HepG2 (cell line): ENCODE results near the gene CPT1B. TPM values are rescaled to one million over a fixed set of nuclear protein-coding genes. Genes with fewer than 3 reads are reported as not detected.

Experiments used
- ATAC-seq: fragments of 200-7000 bp; cut with Tn5 transposase; 3 replicates; pipeline ENCODE4 v1.9.1; 2020; ENCODE audit warnings: mild to moderate bottlenecking, moderate library complexity
- BruUV-seq: library from RNA; stranded (reverse); fragments of 400-500 nt; replicated peaks from 2 replicates; lab custom pipeline; 2021; lab: Mats Ljungman, UMichigan
- CTCF ChIA-PET: fragments of 300-600 bp; formaldehyde crosslinking; extraction: SDS; loops from one replicate; lab custom pipeline; 2021; ENCODE audit warnings: low total read pairs, inconsistent platforms, low intra/inter-chr PET ratio; lab: Yijun Ruan, JAX
- POLR2A ChIA-PET: fragments of 350-600 bp; sonication (Branson Sonifier 250); formaldehyde crosslinking; loops from one replicate; lab custom pipeline; 2020; ENCODE audit warnings: antibody characterized with exemption, inconsistent platforms; lab: Yijun Ruan, JAX
- DNase-seq: peaks from one replicate; pipeline ENCODE4 v3.0.0-alpha.2; 2015; ENCODE audit warnings: low spot score
- FAIRE-seq: peaks from 3 replicates; lab custom pipeline; 2011; peaks lifted over from hg19 to GRCh38; lab: Jason Lieb, UNC
- H2AFZ ChIP-seq: one replicate; pipeline ENCODE4 v1.6.1; 2011; ENCODE audit warnings: low read length, inconsistent platforms
- H3K27ac ChIP-seq: fragments of 300-600 bp; 3 replicates; pipeline ENCODE4 v1.8.0; 2011; ENCODE audit warnings: mixed run types, mild to moderate bottlenecking, mixed read lengths, low read length, inconsistent platforms; ENCODE audit not compliant: insufficient read depth; ENCODE audit errors: extremely low read length
- H3K27me3 ChIP-seq, 2 experiments: fragments of 200-600 bp in 1 of 2; 2 replicates in 1 of 2; 3 replicates in 1 of 2; pipeline versions ENCODE4 v1.6.0 to v1.8.0; 2011; ENCODE audit warnings: low read length in 2 of 2, mild to moderate bottlenecking in 2 of 2, moderate library complexity in 2 of 2, inconsistent platforms in 1 of 2; ENCODE audit not compliant: insufficient read depth in 2 of 2, control insufficient read depth in 1 of 2
- H3K36me3 ChIP-seq, 2 experiments: fragments of 200-600 bp in 1 of 2; replicated peaks in 1 of 2; 2 replicates in 1 of 2; 3 replicates in 1 of 2; pipeline versions ENCODE4 v1.5.1 to v1.8.0; 2011; ENCODE audit warnings: low read length in 2 of 2, inconsistent platforms in 1 of 2; ENCODE audit not compliant: insufficient read depth in 2 of 2, control insufficient read depth in 1 of 2
- H3K4me1 ChIP-seq: 2 replicates; pipeline ENCODE4 v1.5.1; 2012; ENCODE audit warnings: low read length, inconsistent platforms; ENCODE audit not compliant: insufficient read depth
- H3K4me2 ChIP-seq: 2 replicates; pipeline ENCODE4 v1.6.0; 2011; ENCODE audit warnings: low read depth, low read length, inconsistent platforms
- H3K4me3 ChIP-seq, 3 experiments: fragments of 200-600 bp in 1 of 3; sonication (generic), shearing (Covaris generic) in 1 of 3; replicated peaks in 1 of 3; 2 replicates each; pipeline ENCODE4 v1.5.1; 2011 to 2016; ENCODE audit warnings: low read length in 3 of 3, inconsistent platforms in 2 of 3, low read depth in 2 of 3, mild to moderate bottlenecking in 2 of 3, control low read depth in 1 of 3, mixed read lengths in 1 of 3; ENCODE audit not compliant: insufficient read depth in 1 of 3
- H3K79me2 ChIP-seq: one replicate; pipeline ENCODE4 v1.6.1; 2011; ENCODE audit warnings: low read length, inconsistent platforms; ENCODE audit not compliant: insufficient read depth
- H3K9ac ChIP-seq: 2 replicates; pipeline ENCODE4 v1.6.0; 2011; ENCODE audit warnings: mild to moderate bottlenecking, low read depth, low read length, inconsistent platforms; ENCODE audit not compliant: insufficient read depth
- H3K9me3 ChIP-seq: 2 replicates; pipeline ENCODE4 v1.5.1; 2012; ENCODE audit warnings: mild to moderate bottlenecking, low read length
- H4K20me1 ChIP-seq: 2 replicates; pipeline ENCODE4 v1.6.0; 2011; ENCODE audit warnings: inconsistent platforms, mild to moderate bottlenecking, low read length, moderate library complexity; ENCODE audit not compliant: insufficient read depth
- HDAC6 ChIP-seq: fragments of 200-600 bp; sonication (generic); IDR thresholded peaks from 2 replicates; pipeline ENCODE4 v1.7.0; 2017; ENCODE audit warnings: mild to moderate bottlenecking, antibody characterized with exemption, low read length, low read depth
- KLF15 ChIP-seq: sonication (generic); formaldehyde crosslinking; IDR thresholded peaks from 2 replicates; pipeline ENCODE4 v1.8.1; 2023; ENCODE audit warnings: borderline replicate concordance, mild to moderate bottlenecking, inconsistent platforms, missing genetic modification reagents, mixed read lengths
- REXO4 ChIP-seq: sonication (generic); formaldehyde crosslinking; IDR thresholded peaks from 2 replicates; pipeline ENCODE4 v1.8.0; 2022; ENCODE audit warnings: missing genetic modification reagents, mild to moderate bottlenecking, borderline replicate concordance
- ZBTB39 ChIP-seq: sonication (generic); formaldehyde crosslinking; IDR thresholded peaks from 2 replicates; pipeline ENCODE4 v1.5.0; 2020; ENCODE audit warnings: missing genetic modification reagents
- ZFX ChIP-seq: sonication (generic); formaldehyde crosslinking; IDR thresholded peaks from 2 replicates; pipeline ENCODE4 v1.4.0; 2020; ENCODE audit warnings: mild to moderate bottlenecking, low read depth, missing genetic modification reagents, moderate library complexity
- ZNF446 ChIP-seq: sonication (generic); formaldehyde crosslinking; IDR thresholded peaks from 2 replicates; pipeline ENCODE4 v1.5.0; 2020; ENCODE audit warnings: mild to moderate bottlenecking, missing genetic modification reagents
- ZNF770 ChIP-seq: sonication (generic); formaldehyde crosslinking; IDR thresholded peaks from 2 replicates; pipeline ENCODE4 v1.5.0; 2020; ENCODE audit warnings: mild to moderate bottlenecking, missing genetic modification reagents
- WGBS: methylation state at CpG from one replicate; pipeline ENCODE4 v1.1.6; 2017; ENCODE audit warnings: low lambda C conversion rate; 5-methylcytosine and 5-hydroxymethylcytosine counted together
- in situ Hi-C: cut with HindIII; loops from 2 replicates; pipeline ENCODE4 v1.10.0; 2017; ENCODE audit warnings: low pct_unique_long_range_greater_than_20kb; ENCODE audit not compliant: extremely low pct_ligation_motif_present
- intact Hi-C: fragments of 100-400 bp; cut with micrococcal nuclease; formaldehyde crosslinking; loops from one replicate; pipeline ENCODE4 v1.10.0; 2022; ENCODE audit not compliant: unreplicated experiment
- polyA plus RNA-seq, 8 experiments: library from polyadenylated mRNA; depleted of rRNA in 3 of 8; stranded (reverse) in 7 of 8; unstranded in 1 of 8; fragments of >200 nt; fragmentation: Illumina TruSeq in 4 of 8; extraction: Trizol in 4 of 8; gene quantifications; 2 replicates each; pipeline versions ENCODE4 v1.2.1 to v1.2.3, GENCODE V29; 2011 to 2016; ENCODE audit warnings: low read depth in 4 of 8, missing spikeins in 1 of 8, mixed read lengths in 1 of 8; ENCODE audit not compliant: insufficient read depth in 1 of 8
- total RNA-seq, 5 experiments: library from RNA; depleted of rRNA; stranded (reverse); fragments of >200 nt; fragmentation: Illumina TruSeq; extraction: Trizol; gene quantifications; 2 replicates each; pipeline ENCODE4 v1.2.3, GENCODE V29; 2016; ENCODE audit warnings: low read depth in 1 of 5

CPT1B gene
- total and polyA plus RNA-seq, 2 of the 13 experiments (the other 11 are each of a cell fraction or from before 2014, with no cell fraction given) = 9.2 to 19.5 TPM

- TF ChIP-seq KLF15 (CRISPR knock-in tag) = no peak
Measured at GRCh38 chr22:50576070-50576469, 2.2 kb downstream of the CPT1B start (continued).

GRCh38 chr22:50575426-50575941 is 2.7 kb downstream of the CPT1B start:
- ChIA-PET POLR2A (interaction anchor here (1.5 kb wide), 1 partner anchor 43 kb away, joined by 4 read pairs; no protein-coding TSS in a partner anchor), CTCF (interaction anchor here (1.1 to 3.7 kb wide), 5 partner anchors 34 to 125 kb away, joined by 3 to 37 read pairs (median 7); no protein-coding TSS in a partner anchor)
- Histone ChIP-seq H3K9me3 (no peaks in the 10 kb centered on the region), H3K27me3 (no peaks in the 10 kb centered on the region), H3K4me1 (peaks cover under 1% of the 10 kb centered on the region; the same call in 1 of the 2 replicates), H3K9ac (no peak overlapping the region), H3K79me2 (no peaks in the 10 kb centered on the region), H4K20me1 (no peaks in the 10 kb centered on the region), H2AFZ (no peak overlapping the region), H3K4me3 (no peak overlapping the region), H3K4me2 (no peak overlapping the region), H3K36me3 (peaks cover 4 to 8% of the 10 kb centered on the region in 2 experiments; a peak in 3 of 5 replicates), H3K27ac (no peak overlapping the region)
- ATAC-seq (no peak), FAIRE-seq (no peak), DNase-seq (no peak)
- intact Hi-C loops = no loop called here
- 89% methylated on average over 8 of the region's 8 CpGs for WGBS
- BruUV-seq = no TSS peak
- in situ Hi-C loops = loop anchor here (5.0 kb wide), 1 partner anchor 37 kb away; no protein-coding TSS in a partner anchor
- TF ChIP-seq HDAC6 (no peak), REXO4 (CRISPR knock-in tag) (no peak), ZNF446 (CRISPR knock-in tag) (no peak), ZFX (CRISPR knock-in tag) (no peak)

GRCh38 chr22:50574383-50574755 is 3.9 kb downstream of the CPT1B start:
- Histone ChIP-seq H3K4me2 (no peak overlapping the region), H3K9ac (no peak overlapping the region), H3K4me1 (peaks cover 12% of the 10 kb centered on the region), H4K20me1 (no peaks in the 10 kb centered on the region), H2AFZ (no peak overlapping the region), H3K27me3 (no peaks in the 10 kb centered on the region), H3K79me2 (no peaks in the 10 kb centered on the region), H3K36me3 (peaks cover 4 to 5% of the 10 kb centered on the region in 2 experiments; a peak in 2 of 5 replicates), H3K27ac (no peak overlapping the region), H3K4me3 (no peak overlapping the region), H3K9me3 (no peaks in the 10 kb centered on the region)
- in situ Hi-C loops (no loop called here), intact Hi-C loops (no loop called here)
- ChIA-PET CTCF (interaction anchor here (3.7 kb wide), 1 partner anchor 46 kb away, joined by 37 read pairs; no protein-coding TSS in a partner anchor), POLR2A (no interaction called here)
- no TSS peak for BruUV-seq
- TF ChIP-seq ZBTB39 (CRISPR knock-in tag) = no peak
- no peak for TF ChIP-seq ZNF770 (CRISPR knock-in tag)
- WGBS = 93% methylated on average over 10 of the region's 11 CpGs
- no peak for DNase-seq
- ATAC-seq = no peak
- FAIRE-seq = no peak
